ENCODE data around the gene WDFY4.

Gene WDFY4

DNA sequence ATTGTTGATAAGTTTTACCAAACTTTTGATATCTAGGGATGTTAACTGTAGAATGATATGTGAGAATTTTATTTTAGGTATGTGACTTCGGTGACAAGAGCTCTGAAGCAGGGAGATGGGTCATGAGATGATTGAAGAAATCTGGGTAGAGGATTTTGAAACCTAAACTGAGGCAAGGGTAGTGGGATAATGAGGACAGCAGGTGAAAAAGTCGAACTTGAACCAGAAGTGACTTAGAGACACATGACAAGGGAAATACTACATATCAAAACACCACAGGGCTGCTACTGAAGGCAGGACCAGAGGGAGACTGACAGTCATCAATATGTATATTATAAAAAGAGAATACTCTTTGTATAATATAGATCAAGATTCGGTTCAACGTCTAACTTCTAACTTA is 113.2 kb downstream of the WDFY4 start:
- no peak for DNase-seq

DNA sequence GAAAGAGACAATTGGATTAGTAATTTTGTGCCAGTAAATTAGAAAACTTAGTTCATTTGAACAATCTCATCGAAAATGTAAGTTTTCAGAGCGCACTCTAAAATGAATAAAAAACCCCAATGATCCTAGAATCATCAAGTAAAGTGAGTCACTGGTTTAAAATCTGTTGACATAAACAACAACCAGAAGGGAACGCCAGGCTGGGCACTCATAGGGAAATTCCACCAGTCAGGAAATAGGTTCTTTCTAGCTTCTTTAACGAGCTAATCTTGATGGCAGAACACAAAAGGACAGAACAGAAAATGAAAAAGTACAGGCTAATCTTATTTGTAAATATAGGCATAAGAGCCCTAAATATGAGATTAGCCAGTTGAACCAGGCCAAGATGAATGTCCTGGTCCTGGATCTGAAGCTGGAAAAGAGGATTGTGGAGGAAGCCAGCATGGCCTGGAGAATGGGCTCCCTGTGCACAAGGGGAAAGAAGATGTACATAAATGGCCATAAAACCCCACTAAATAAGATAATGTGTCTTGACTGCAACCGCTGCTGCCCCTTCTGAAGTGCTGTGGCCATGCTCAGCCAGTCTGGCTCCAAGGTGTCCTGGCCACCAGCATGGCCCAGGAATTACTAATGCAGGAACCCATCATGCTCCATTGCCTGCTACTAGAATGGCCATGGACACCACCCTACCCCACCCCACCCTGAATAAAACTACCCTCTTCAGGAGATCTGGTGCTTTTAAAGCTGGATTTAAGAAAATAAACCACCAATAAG is 114.0 kb downstream of the WDFY4 start:
- no peak for DNase-seq

DNA sequence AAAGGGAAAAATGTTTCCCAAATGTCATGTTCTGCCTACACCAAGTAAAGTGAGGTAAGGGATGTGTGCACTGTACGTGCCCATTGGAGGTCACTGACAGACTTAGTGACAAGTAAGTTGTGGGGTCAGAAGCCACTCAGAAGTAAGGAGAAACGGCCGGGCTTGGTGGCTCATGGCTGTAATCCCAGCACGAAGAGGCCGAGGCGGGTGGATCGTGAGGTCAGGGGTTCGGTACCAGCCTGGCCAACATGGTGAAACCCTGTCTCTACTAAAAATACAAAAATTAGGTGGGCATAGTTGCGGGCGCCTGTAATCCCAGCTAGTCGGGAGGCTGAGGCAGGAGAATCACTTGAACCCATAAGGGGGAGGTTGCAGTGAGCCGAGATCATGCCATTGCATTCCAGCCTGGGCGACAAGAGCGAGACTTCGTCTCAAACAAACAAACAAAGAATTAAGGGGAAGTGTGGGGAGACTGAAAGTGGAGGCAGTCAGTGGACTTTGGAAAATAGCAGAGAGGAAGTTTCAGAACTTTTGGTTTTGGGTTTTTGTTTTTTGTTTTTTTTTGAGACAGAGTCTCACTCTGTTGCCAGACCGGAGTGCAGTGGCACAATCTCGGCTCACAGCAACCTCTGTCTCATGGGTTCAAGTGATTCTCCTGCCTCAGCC is 114.8 kb downstream of the WDFY4 start:
- no peak for DNase-seq

DNA sequence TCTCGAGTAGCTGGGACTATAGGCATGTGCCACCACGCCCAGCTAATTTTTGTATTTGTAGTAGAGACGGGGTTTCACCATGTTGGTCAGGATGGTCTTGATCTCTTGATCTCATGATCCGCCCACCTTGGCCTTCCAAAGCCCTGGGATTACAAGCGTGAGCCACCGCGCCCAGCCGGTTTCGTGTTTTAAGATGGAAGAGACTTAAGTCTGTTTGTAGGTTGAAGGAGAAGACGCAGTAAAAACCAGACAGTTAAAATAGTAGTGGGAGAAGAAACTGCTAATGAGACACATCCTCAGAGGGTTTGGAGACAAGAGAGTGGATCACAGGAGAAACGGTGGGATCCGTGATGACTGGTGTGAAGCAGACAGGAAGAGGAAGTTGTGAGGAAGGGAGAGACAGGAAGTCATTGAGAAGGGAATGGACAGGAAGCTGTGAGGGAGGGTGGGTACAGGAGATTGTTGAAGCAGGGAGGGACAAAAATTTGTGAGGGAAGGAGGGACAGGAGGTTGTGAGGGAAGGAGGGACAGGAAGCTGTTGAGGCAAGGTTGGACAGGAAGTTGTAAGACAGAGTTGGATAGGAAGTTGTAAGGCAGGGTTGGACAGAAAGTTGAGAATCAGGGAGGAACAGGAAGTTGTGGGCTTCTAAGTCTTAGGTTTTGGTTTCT is 115.5 kb downstream of the WDFY4 start:
- DNase-seq, result peak; percentile 11

DNA sequence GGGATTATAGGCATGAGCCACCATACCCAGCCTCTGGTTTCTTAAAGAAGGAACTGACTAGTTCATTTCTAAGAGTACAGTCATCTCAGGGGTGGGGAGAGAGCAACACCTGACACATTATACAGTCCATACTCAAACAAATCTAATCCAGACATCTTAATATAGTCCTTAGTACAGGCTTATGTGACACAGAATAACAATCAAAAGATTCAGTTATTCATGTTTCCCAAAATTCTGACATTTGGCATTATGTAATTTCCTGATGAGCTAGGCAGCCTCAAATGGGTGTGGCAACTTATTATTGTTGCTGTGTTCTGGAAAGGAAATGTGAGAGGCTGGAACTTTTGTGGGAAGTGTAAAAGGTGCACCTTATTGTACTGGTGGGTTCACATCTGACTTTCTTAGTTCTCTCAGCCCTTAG is 116.3 kb downstream of the WDFY4 start:
- DNase-seq, result no peak

DNA sequence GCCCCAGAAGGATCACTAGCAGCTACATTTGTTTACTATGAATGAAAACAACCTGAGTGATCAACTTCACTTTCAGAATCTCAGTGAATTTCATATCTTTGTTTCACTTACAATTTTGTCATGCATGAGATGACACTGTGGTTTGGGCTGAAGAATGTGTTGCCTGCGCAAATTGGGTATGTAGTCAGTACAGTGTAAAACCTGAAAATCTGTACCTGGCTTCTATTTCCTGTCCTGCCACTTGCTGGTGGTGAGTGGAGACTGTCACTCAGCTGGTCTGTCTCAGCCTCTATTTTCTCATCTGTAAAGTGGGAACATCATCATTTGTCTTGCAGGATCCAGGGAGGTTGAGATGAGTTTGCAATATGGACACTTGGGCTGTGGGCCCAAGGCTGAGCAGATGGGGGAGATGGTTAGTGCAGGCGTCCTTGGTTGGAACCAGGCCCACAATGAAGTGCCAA is 118.0 kb downstream of the WDFY4 start:
- DNase-seq, result no peak

DNA sequence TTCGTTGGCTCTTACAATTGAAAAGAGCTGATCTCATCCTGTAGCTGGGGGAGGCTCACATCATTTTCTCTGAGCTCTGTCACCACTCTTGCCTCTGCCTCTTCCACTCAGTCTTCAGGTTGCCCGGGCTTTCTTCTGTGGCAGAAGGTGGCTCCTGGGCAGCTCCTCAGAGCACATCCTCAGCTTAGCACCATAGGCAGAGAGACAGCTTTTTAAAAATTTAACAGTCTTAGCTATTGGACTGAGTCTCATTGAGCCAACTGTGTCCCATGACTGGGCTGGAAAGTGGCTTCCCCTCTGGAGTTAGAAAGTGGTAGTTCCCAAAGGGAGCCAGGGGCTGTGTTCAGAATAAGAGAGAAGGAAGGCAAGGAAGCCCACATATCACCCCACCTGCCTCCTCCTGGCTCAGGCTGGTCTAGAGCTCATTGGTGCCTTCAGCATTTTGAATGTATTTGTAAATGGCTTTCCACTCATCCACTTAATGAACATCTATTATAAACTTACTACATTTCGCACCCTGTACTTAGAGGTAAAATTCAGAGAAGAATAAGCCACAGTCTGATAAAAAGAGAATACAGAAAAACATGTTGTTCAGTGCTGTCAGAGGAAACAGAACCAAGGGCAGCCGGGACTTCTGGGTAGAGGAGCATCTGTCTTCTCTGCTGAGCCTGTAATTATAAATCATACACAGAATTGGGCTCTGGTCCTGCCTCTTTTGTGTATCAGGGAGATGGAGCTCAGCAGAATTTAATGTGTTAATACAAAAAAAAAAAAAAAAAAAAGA is 119.3 kb downstream of the WDFY4 start:
- DNase-seq, result no peak

DNA sequence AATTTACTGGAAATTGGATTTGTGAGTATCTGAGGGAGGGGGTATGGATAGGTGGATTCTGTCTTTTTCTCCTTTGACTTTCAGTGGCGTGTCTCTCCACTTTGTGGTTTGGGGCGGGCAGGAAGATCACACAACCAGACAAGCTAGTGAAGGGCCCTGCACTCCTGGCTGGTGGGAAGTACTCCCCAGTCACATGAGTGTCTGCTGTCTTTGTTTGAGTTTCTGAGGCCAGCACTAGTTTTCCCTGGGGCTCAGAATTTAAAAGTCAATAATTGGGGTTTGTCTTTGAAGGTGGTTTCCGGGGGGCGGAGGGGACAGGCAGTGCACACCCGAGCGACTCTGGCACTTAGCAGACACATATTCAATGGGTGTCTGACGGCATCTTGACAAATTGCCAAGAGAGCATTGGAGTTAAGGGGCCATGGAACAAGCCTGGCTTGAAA is 120.1 kb downstream of the WDFY4 start:
- peak; percentile 39 for DNase-seq

DNA sequence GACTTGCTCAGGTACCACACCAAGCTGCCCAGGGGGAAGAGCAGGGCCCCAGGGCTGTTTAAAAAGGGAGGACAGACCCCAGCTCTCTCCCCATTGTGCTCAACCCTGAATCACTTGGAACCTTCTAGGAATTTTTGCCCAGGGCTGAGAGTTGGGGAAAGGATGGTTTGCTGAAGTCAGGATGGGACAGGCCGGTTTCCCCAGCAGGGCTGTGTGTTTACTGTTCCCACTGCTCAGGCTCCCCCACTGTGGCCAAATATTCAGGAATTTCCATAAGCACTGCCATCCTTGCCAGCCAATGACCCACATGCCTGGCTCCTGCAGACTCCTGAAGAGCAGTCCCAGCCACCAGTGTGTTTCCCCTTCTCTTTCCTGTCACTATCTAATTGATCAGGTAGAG is 120.7 kb downstream of the WDFY4 start:
- DNase-seq, result no peak

DNA sequence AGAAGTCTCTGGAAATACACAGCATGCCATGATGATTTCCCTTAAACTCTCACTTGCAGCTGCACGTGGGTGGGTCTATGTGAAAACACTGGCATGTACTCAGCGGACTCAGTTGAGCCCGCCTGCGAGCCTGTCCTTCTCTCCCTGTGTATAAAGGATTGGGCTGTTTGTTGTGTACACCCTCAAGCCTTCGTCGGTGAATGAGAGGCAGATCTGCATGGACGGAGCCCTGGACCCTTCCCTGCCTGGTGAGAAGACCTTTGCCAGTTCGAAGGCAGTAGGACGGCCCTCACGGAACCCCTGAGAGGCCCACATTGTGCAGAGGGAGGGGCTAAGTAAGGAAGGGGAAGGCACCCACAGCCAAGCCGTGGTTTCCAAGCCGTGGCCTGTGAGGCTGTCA is 121.2 kb downstream of the WDFY4 start:
- DNase-seq, result no peak

DNA sequence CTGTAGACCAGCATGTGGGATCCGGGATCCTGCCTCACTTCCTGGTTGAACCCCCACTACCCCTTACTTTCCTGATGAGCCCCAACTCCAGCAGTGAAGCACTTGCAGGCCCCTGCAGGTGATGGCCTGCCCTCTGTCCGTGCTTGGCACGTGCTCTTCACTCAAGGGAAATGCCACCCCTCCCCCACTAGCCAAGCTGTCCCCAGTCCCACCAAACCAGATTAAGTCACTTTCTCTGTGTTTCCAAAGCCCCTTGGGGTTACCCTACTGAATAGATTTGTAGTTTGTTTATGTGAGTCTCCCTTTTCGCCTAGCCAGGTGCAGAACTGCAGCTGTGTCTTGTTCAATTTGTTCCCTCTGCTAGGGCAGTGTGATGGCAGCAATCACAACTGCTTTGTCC is 121.7 kb downstream of the WDFY4 start:
- no peak for DNase-seq

DNA sequence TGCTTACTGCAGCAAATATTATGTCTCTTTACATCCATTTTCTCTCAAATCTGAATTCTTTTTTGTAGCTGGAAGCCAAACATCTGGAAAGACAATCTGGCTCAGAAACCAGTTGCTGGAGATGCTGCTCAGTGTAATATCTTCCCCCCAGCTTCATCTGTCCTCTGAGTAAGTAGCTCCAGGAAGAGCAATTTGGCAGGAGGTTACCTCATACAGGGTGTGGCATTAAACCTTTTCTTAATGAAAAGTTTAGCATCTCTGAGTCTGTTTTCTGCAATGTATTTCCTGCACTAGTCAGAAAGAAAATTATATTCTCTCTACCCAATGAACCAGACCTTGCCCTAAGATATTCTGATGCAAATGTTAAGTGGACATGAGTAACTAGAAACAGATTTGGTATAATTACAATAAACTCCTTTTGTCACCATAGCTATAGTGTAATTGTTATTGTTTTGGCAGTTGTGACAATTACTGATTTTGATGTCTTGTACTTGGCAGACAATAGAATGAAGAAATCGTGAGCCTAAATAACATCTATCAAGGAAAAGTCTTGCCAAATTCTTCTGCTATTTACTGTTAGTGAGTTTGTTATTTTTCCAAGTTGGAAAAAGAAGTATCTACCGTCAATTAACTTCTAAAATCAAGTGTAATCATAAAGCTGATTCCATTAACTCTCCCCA is 123.3 kb downstream of the WDFY4 start:
- no peak for DNase-seq

DNA sequence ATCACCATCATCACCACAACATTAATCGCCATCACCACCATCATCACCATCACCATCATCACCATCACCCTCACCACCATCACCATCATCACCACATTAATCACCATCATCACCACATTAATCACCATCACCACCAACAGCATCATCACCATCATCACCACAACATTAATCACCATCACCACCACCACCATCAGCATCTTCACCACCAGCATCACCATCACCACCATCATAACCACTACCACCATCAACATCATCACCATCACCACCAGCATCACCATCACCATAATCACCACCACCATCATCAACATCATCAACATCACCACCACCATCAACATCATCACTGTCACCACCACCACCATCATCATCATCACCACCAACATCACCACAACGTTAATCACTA is 124.6 kb downstream of the WDFY4 start:
- DNase-seq, result no peak

DNA sequence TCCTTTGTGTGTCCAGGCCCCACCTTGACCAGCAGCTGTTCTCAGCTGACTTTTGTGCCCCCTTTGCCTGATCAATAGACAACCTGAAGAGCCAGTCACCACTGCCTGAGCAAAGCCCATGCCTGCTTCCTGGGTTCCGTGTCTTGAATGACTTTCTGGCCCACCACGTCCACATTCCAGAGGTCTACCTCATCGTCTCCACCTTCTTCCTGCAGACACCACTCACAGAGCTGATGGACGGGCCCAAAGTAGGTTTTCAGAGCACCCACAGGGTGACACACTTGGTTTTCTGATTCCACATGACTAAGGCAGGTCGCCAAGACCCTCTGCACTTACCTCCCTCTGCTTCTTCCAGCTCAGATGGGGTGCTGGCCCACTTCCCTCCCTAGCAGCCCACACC is 126.8 kb downstream of the WDFY4 start:
- DNase-seq, result no peak

DNA sequence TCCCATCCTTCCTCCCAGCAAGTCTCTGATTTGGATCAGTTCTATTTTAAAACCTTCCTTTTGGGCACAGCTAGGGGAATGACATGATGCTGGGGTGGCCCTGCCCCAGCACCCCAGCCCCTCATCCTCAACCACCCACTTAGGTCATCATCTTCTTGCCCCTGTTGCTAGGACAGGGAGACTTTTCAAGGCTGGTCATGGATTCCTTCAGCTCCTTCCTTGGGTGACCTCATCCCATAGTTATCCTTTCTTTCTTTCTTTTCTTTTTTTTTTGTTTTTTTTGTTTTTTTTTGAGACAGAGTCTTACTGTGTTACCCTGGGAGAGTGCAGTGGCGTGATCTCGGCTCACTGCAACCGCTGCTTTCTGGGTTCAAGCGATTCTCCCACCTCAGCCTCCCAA is 127.2 kb downstream of the WDFY4 start:
- no peak for DNase-seq

DNA sequence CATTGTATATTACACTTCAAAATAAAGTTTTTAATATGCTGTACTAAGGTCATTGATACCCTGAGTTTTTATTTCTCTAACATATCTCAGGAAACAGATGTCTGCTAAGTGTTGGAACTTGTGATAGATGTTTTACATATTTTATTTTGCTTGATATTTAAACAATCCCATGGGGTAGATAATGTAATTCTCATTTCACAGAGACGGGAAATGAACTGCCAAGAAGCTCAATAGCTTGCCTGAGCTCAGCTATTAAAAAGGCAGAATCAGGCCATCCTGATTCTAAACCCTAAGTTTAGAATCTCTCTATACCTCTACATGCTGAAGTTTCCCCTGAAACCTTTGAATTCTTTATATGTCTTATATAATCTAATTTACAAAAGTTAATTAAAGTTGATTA is 128.6 kb downstream of the WDFY4 start:
- no peak for DNase-seq

DNA sequence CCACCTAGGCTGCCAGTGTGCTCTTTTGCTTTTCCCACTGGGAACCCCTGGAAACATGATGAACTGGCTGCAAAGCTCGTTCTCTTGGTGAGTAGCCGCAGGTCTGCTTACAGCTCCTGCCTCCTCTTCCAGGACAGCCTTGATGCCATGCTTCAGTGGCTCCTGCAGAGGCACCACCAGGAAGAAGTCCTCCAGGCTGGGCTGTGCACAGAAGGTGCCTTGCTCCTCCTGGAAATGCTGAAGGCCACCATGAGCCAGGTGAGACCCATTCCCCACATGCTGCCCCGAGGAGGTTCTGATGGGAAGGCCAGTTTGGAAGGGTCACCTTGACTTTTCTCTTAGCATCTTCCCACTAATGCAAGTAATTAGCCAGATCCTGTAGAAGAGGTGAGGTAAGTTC is 129.2 kb downstream of the WDFY4 start:
- DNase-seq, result no peak

DNA sequence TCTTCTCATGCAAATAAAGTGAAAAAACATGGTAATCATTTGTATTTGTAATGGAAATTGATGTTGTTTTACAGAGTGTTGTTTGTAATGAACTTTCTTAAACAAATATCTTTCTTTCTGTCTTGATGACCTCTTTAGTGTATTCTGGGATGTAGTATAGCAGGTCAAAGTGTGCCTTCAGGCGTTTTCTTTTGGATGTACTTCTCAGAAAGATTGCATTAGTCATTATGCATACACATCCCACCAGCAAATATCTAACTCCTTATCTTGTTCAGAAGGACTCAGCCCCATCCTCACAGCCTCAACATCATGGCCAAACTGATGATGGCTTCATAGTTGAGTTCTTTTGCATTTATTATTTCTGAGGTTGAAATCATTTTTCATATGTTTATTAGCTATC is 130.3 kb downstream of the WDFY4 start:
- no peak for DNase-seq

DNA sequence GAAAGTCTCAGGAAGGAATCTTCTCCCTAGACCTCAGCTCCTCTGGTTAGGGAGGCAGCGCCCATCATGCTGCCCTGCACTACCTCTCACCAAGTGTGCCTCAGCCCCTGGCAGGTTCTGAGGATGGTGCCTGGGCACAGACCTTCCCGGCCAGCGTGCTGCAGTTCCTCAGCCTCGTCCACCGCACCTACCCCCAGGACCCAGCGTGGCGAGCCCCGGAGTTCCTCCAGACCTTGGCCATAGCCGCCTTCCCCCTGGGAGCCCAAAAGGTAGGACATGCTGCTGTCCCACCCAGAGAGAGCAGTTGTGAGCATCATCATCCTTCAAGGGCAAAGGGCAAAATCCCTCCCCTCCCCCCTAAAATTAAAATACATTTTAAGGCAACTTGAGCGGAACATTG is 132.5 kb downstream of the WDFY4 start:
- DNase-seq, result no peak

DNA sequence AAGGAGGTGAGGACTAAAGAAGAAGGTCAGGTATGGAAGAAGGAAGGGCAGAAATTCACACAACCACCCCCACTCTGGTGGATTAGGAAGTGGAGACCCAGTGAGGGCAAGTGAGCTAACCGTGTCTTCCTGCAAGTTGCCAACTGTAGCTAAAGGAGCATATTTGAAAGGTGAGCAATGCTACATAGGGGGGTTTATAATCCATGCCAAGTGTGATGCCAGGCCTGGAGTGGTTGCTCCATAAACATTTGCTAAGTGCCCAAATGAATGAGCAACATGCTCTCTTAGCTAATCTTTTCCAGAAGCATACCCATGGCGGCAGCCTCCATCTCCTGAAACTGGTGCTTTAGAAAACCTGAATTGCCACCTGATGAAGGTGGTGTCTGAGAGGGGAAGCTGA is 133.4 kb downstream of the WDFY4 start:
- DNase-seq, result no peak

DNA sequence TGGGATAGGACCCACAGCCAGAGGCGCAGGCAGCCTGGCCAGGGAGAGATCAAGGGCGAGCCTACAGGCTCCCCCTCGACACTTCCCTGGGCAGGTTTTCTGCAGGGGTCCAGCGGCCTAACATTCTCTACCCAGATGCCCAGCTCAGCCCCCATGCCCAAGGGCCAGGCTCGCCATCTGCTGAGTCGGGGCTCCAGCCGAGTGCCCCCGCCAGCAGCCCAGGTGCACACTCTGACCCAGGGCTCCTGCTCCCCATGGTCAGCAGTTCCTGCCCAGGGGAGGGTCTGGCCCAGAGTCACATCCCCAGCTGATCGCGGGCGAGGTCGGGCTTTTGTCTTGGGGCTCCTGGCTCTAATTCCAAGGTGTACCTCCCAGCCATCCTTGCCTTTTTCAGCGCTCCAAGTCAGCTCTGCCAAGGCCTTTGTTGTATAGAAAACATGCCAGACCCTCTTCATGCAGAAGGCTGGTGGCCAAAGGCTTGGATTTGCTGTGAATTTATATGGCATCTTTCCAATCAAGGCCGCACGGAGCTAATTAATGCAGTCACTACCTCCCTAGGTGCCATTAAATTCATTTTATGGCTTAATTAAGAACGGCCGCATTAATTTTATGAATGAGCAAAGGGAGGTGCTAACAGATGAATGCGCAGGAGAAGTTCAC is 134.3 kb downstream of the WDFY4 start:
- no peak for DNase-seq

DNA sequence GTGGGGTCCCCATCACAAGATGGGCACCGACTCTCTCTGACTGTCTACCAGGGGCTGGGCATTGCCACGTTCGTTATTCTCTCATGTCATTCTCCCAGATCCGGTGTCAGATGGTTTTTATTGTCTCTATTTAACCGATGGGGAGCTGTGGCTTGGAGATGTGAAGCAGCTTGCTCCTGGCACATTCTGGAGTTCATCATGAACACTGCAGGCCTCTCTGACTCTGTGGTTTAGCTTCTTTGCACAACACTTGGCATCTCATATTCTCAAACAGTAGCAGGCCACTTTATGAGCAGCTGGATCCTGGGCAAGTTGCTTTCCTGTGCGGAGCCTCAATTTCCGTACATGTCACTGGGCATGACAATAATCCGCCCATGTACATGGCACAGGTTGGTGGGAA is 135.1 kb downstream of the WDFY4 start:
- DNase-seq, result no peak
